IMR-90 (cell line): ENCODE data around the gene SDHC. TPM values are rescaled to one million over a fixed set of nuclear protein-coding genes. Genes with fewer than 3 reads are reported as not detected.
A peak's percentile ranks its signal among the peaks of the same experiment; 100 is the strongest.
"Not testable (repeated sequence)": the region's sequence is repeated elsewhere in the genome, so short reads cannot be mapped to it uniquely, and the experiment has no call there.

ENCODE experiments used
- ATAC-seq: fragments of 200-7000 bp; cut with Tn5 transposase; 2 replicates; pipeline ENCODE4 v1.9.1; 2020; ENCODE audit warnings: low read depth, mild to moderate bottlenecking, moderate library complexity
- BruUV-seq: library from RNA; stranded (reverse); fragments of 400-500 nt; replicated peaks from 2 replicates; lab custom pipeline; 2021; lab: Mats Ljungman, UMichigan
- CTCF ChIA-PET: fragments of 300-600 bp; formaldehyde crosslinking; extraction: SDS; loops from one replicate; lab custom pipeline; 2021; ENCODE audit warnings: antibody characterized with exemption; lab: Yijun Ruan, JAX
- POLR2A ChIA-PET: fragments of 300-600 bp; sonication (Branson Sonifier 250); formaldehyde crosslinking; loops from one replicate; lab custom pipeline; 2022; ENCODE audit warnings: antibody characterized with exemption; ENCODE audit not compliant: unreplicated experiment; lab: Charles Lee
- DNase-seq: peaks from one replicate; pipeline ENCODE4 v3.0.0; 2013
- H2AFZ ChIP-seq: replicated peaks from 2 replicates; pipeline ENCODE3; 2013; ENCODE audit warnings: low read length, mild to moderate bottlenecking; ENCODE audit not compliant: poor library complexity
- H2AK5ac ChIP-seq: 2 replicates; pipeline ENCODE4 v1.6.1; 2013; ENCODE audit warnings: low read depth, low read length, inconsistent platforms
- H2AK9ac ChIP-seq: replicated peaks from 2 replicates; pipeline ENCODE3; 2013; ENCODE audit warnings: mild to moderate bottlenecking, low read depth, low read length, moderate library complexity; ENCODE audit not compliant: poor library complexity
- H2BK120ac ChIP-seq: 2 replicates; pipeline ENCODE4 v1.6.1; 2013; ENCODE audit warnings: low read depth, low read length, inconsistent platforms
- H2BK15ac ChIP-seq: 3 replicates; pipeline ENCODE4 v1.6.1; 2013; ENCODE audit warnings: low read depth, low read length, inconsistent platforms
- H2BK20ac ChIP-seq: 2 replicates; pipeline ENCODE4 v1.6.1; 2013; ENCODE audit warnings: low read depth, mild to moderate bottlenecking, inconsistent platforms, low read length, moderate library complexity
- H2BK5ac ChIP-seq: 2 replicates; pipeline ENCODE4 v1.6.1; 2013; ENCODE audit warnings: mild to moderate bottlenecking, low read depth, low read length, inconsistent platforms; ENCODE audit not compliant: poor library complexity, severe bottlenecking
- H3K14ac ChIP-seq: replicated peaks from 2 replicates; pipeline ENCODE4 v1.6.1; 2013; ENCODE audit warnings: low read depth, low read length, inconsistent platforms
- H3K18ac ChIP-seq: 2 replicates; pipeline ENCODE4 v1.6.1; 2013; ENCODE audit warnings: low read depth, low read length, control low read depth
- H3K23ac ChIP-seq: 2 replicates; pipeline ENCODE4 v1.6.1; 2013; ENCODE audit warnings: low read depth, low read length, inconsistent platforms
- H3K27ac ChIP-seq: 2 replicates; pipeline ENCODE4 v1.5.1; 2013; ENCODE audit warnings: mild to moderate bottlenecking, control low read depth, low read length; ENCODE audit not compliant: insufficient read depth
- H3K27me3 ChIP-seq: 2 replicates; pipeline ENCODE4 v1.6.1; 2013; ENCODE audit warnings: low read length; ENCODE audit not compliant: control insufficient read depth, insufficient read depth
- H3K36me3 ChIP-seq: 2 replicates; pipeline ENCODE4 v1.6.1; 2013; ENCODE audit warnings: low read length, mixed read lengths; ENCODE audit not compliant: control insufficient read depth, insufficient read depth
- H3K4ac ChIP-seq: 2 replicates; pipeline ENCODE4 v1.6.1; 2013; ENCODE audit warnings: low read depth, low read length, inconsistent platforms
- H3K4me1 ChIP-seq: 2 replicates; pipeline ENCODE4 v1.6.1; 2013; ENCODE audit warnings: low read length, mixed read lengths; ENCODE audit not compliant: control insufficient read depth, insufficient read depth
- H3K4me2 ChIP-seq: 2 replicates; pipeline ENCODE4 v1.6.1; 2013; ENCODE audit warnings: low read depth, mild to moderate bottlenecking, control low read depth, low read length, moderate library complexity
- H3K4me3 ChIP-seq: 2 replicates; pipeline ENCODE4 v1.5.1; 2013; ENCODE audit warnings: low read depth, mild to moderate bottlenecking, control low read depth, low read length, moderate library complexity; ENCODE audit not compliant: insufficient read depth
- H3K56ac ChIP-seq: 2 replicates; pipeline ENCODE4 v1.6.1; 2013; ENCODE audit warnings: low read length, inconsistent platforms; ENCODE audit not compliant: insufficient read depth; ENCODE audit errors: extremely low read depth
- H3K79me1 ChIP-seq, 2 experiments: 2 replicates each; pipeline ENCODE4 v1.6.1; 2013; ENCODE audit warnings: low read length in 2 of 2, inconsistent platforms in 1 of 2, low read depth in 1 of 2
- H3K9ac ChIP-seq: 2 replicates; pipeline ENCODE4 v1.6.1; 2013; ENCODE audit warnings: low read depth, low read length, control low read depth
- H3K9me1 ChIP-seq: 2 replicates; pipeline ENCODE4 v1.6.1; 2013; ENCODE audit warnings: low read length, inconsistent platforms; ENCODE audit not compliant: insufficient read depth
- H3K9me3 ChIP-seq: 2 replicates; pipeline ENCODE4 v1.6.1; 2013; ENCODE audit warnings: low read length; ENCODE audit not compliant: control insufficient read depth, insufficient read depth
- H4K20me1 ChIP-seq: 2 replicates; pipeline ENCODE4 v1.6.1; 2013; ENCODE audit warnings: low read length, inconsistent platforms; ENCODE audit not compliant: insufficient read depth
- H4K5ac ChIP-seq: 2 replicates; pipeline ENCODE4 v1.6.1; 2013; ENCODE audit warnings: mild to moderate bottlenecking, low read depth, low read length, control low read depth
- H4K8ac ChIP-seq, 2 experiments: 2 replicates each; pipeline ENCODE4 v1.6.1; 2013; ENCODE audit warnings: low read depth in 2 of 2, low read length in 2 of 2, control low read depth in 1 of 2, inconsistent platforms in 1 of 2
- H4K91ac ChIP-seq: 2 replicates; pipeline ENCODE4 v1.6.1; 2013; ENCODE audit warnings: low read depth, low read length, inconsistent platforms; ENCODE audit not compliant: insufficient read depth
- BHLHE40 ChIP-seq: fragments of 150-350 bp; IDR thresholded peaks from 2 replicates; pipeline ENCODE4 v1.6.1; 2016; ENCODE audit warnings: mild to moderate bottlenecking, low read depth, low read length
- CEBPB ChIP-seq: IDR thresholded peaks from 2 replicates; pipeline ENCODE4 v1.6.1; 2012; ENCODE audit warnings: low read depth, low read length, improper control_type of control experiment
- CHD1 ChIP-seq: IDR thresholded peaks from 2 replicates; pipeline ENCODE4 v1.6.1; 2012; ENCODE audit warnings: low read depth, low read length, improper control_type of control experiment
- FOS ChIP-seq: fragments of 150-350 bp; IDR thresholded peaks from 2 replicates; pipeline ENCODE4 v1.6.1; 2016; ENCODE audit warnings: low read depth, low read length
- NFE2L2 ChIP-seq: fragments of 150-350 bp; IDR thresholded peaks from 2 replicates; pipeline ENCODE4 v1.6.1; 2016; ENCODE audit warnings: low read depth, mild to moderate bottlenecking, low read length
- POLR2A ChIP-seq: IDR thresholded peaks from 2 replicates; pipeline ENCODE4 v1.6.1; 2012; ENCODE audit warnings: mild to moderate bottlenecking, low read depth, low read length
- RAD21 ChIP-seq: IDR thresholded peaks from 2 replicates; pipeline ENCODE4 v1.6.1; 2012; ENCODE audit warnings: low read length, improper control_type of control experiment
- WGBS, 2 experiments: methylation state at CpG; one replicate each; pipeline versions ENCODE4 v1.1.5 to v1.1.7; 2013; ENCODE audit warnings: missing lambda C conversion rate in 2 of 2; ENCODE audit not compliant: insufficient read length in 1 of 2; ENCODE audit errors: extremely low coverage in 2 of 2; 5-methylcytosine and 5-hydroxymethylcytosine counted together
- dilution Hi-C: fragments of 300-500 bp; cut with HindIII; formaldehyde crosslinking; loops from one replicate; pipeline ENCODE4 v1.14.3; 2018; ENCODE audit warnings: low sequenced_read_pairs; ENCODE audit not compliant: unreplicated experiment
- in situ Hi-C: fragments of 300-500 bp; cut with MboI; formaldehyde crosslinking; loops from 3 replicates; pipeline ENCODE4 v1.14.3; 2019; ENCODE audit warnings: low sequenced_read_pairs, inconsistent platforms, mixed read lengths
- intact Hi-C: fragments of 100-400 bp; cut with micrococcal nuclease; formaldehyde crosslinking; loops from 2 replicates; pipeline ENCODE4 v1.10.0; 2022
- polyA plus RNA-seq, 3 experiments: library from polyadenylated mRNA; depleted of rRNA; stranded (reverse); fragments of >200 nt; gene quantifications; 2 replicates each; pipeline ENCODE4 v1.2.3, GENCODE V29; 2012; ENCODE audit warnings: low replicate concordance in 1 of 3
- total RNA-seq: library from RNA; depleted of rRNA; stranded (reverse); fragments of >200 nt; gene quantifications from 2 replicates; pipeline ENCODE4 v1.2.3, GENCODE V29; 2012
- TF ChIP-seq, protein P1 (sequence below): fragments of 150-350 bp; IDR thresholded peaks from 2 replicates; pipeline ENCODE4 v1.6.1; 2017; ENCODE audit warnings: mild to moderate bottlenecking, antibody characterized with exemption, low read length, low read depth

SDHC gene
- total and polyA plus RNA-seq, 2 of the 4 experiments (the other 2 are of a cell fraction) = 158 to 235 TPM

DNA sequence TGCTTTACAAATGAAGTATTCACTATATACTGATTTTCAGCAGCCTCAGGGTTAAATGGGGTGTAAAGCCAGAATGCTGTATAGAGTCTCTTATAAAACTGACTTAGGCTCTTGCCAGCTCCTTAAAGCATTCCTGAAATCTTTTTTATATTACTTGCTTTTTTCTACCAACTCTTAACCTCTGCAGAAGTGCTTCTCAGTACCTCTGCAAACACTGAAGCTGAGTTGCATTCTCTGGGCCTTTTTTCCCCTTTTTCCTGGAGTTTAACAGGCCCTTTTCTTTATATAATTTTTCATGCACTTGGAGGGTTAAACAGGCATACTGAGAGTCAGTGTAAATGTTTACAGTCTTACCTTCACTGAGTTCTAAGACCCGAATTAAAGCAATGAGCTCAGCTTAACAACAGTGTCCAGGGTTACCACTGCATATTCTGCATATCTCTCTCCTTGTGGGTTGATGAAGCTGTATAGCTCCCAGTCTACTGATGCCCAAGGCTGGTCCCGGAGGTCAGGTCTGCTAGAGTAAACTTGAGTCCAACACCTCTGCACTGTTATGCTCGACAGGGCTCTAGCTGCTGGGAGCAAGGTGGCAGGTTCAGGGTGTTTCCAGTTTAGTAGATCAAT, 94.4 kb downstream of the SDHC start:
- no peak overlapping the region for H3K4me3 ChIP-seq
- H2BK5ac ChIP-seq = no peak overlapping the region
- H4K5ac ChIP-seq = no peak overlapping the region
- H3K27ac ChIP-seq = no peak overlapping the region
- BruUV-seq = no TSS peak
- no CpG with 5 or more reads among the region's 3 CpGs for WGBS, 2 experiments
- no peaks in the 10 kb centered on the region for H3K4me1 ChIP-seq
- H3K4me2 ChIP-seq = no peak overlapping the region
- no peak overlapping the region for H4K8ac ChIP-seq
- POLR2A ChIA-PET = no interaction called here
- H4K20me1 ChIP-seq = no peaks in the 10 kb centered on the region
- no peak overlapping the region for H3K9ac ChIP-seq
- no peak overlapping the region for H3K56ac ChIP-seq
- in situ Hi-C loops (no loop called here), dilution Hi-C loops (no loop called here), intact Hi-C loops (no loop called here)
- no peak overlapping the region for H4K91ac ChIP-seq
- no peak overlapping the region for H3K18ac ChIP-seq
- DNase-seq = no peak
- no peak overlapping the region for H2BK120ac ChIP-seq
- ATAC-seq = peak; percentile 59
- H2BK20ac ChIP-seq = no peak overlapping the region
- no peaks in the 10 kb centered on the region for H3K36me3 ChIP-seq
- H2AK9ac ChIP-seq = no peak overlapping the region
- H2BK15ac ChIP-seq = no peak overlapping the region
- no peaks in the 10 kb centered on the region for H3K79me1 ChIP-seq
- H3K14ac ChIP-seq = no peak overlapping the region
- no peak overlapping the region for H2AFZ ChIP-seq
- H3K4ac ChIP-seq = no peak overlapping the region
- no peaks in the 10 kb centered on the region for H3K9me3 ChIP-seq
- no peak overlapping the region for H2AK5ac ChIP-seq
- CTCF ChIA-PET = no interaction called here
- no peak for TF ChIP-seq FOS
- TF ChIP-seq POLR2A = no peak
- TF ChIP-seq, protein P1, sequence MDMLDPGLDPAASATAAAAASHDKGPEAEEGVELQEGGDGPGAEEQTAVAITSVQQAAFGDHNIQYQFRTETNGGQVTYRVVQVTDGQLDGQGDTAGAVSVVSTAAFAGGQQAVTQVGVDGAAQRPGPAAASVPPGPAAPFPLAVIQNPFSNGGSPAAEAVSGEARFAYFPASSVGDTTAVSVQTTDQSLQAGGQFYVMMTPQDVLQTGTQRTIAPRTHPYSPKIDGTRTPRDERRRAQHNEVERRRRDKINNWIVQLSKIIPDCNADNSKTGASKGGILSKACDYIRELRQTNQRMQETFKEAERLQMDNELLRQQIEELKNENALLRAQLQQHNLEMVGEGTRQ = no peak
- no peak for TF ChIP-seq RAD21
- no peak for TF ChIP-seq CEBPB
- TF ChIP-seq NFE2L2 = no peak
- no peak for TF ChIP-seq BHLHE40
- TF ChIP-seq CHD1 = no peak
- H3K9me1 ChIP-seq = no peaks in the 10 kb centered on the region
- no peak overlapping the region for H3K23ac ChIP-seq
- H3K27me3 ChIP-seq = peaks cover 6% of the 10 kb centered on the region

DNA sequence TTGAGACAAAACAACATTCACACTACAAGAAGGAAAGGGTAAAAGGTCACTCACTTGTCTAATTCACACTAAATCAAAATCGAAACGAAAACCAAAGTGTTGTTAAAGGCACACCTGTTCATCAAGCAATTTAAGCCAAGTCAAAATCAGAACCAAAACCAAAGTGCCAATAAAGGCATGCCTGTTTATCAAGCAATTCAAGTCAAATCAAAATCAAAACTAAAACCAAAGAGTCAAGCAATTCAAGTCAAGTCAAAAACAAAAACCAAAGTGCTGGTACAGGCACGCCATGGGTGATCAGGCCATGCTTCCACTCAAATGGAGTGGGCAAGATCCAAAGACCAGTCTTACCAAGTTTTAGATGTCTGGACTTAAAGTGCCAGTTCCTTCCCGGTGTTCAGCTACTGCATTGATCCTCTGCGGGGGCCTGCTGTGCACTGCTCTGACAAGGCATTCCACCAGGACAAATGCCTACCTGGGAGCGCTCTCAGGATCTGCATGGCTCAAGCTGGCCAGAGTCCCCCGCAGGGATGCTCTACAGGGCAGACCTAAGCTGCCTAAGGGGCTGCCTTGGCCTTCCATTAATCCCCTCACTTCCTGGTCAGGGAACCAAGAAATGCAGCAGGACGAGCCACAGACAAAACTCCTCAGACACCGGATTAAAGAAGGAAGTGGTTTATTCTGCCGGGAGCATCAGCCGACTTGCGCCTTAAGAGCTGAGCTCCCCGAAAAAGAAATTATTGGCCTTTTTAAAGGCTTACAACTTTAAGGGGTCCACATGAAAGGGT, 95.9 kb downstream of the SDHC start:
- H2BK120ac ChIP-seq, BruUV-seq, H3K4ac ChIP-seq, H3K27ac ChIP-seq, in situ Hi-C loops, H3K4me1 ChIP-seq, H4K5ac ChIP-seq, H4K20me1 ChIP-seq, H2BK5ac ChIP-seq, H2AK5ac ChIP-seq, ATAC-seq, DNase-seq, CTCF ChIA-PET, H3K9me1 ChIP-seq, H3K56ac ChIP-seq, H3K4me3 ChIP-seq, H3K9me3 ChIP-seq, H3K14ac ChIP-seq, H3K18ac ChIP-seq, H2AFZ ChIP-seq, H3K4me2 ChIP-seq, H4K8ac ChIP-seq, H2BK15ac ChIP-seq, H3K79me1 ChIP-seq, H3K9ac ChIP-seq, H2AK9ac ChIP-seq, H3K23ac ChIP-seq, H4K91ac ChIP-seq, dilution Hi-C loops, POLR2A ChIA-PET, H3K27me3 ChIP-seq, intact Hi-C loops, H3K36me3 ChIP-seq, H2BK20ac ChIP-seq: not testable (repeated sequence)
- WGBS, 2 experiments = 82% methylated on average over 2 of the region's 13 CpGs; no CpG with 5 or more reads in 1 of the 2 experiments
